GM23338 (cell line): ENCODE results near the gene EFNB3. TPM values are rescaled to one million over a fixed set of nuclear protein-coding genes. Genes with fewer than 3 reads are reported as not detected.

ENCODE experiments used
- ATAC-seq: fragments of 200-7000 bp; cut with Tn5 transposase; 3 replicates; pipeline ENCODE4 v1.9.1; 2020
- DNase-seq: peaks from one replicate; pipeline ENCODE4 v3.0.0-alpha.2; 2015; ENCODE audit warnings: low spot score
- H2AFZ ChIP-seq: fragments of 200-600 bp; sonication (generic); 2 replicates; pipeline ENCODE4 v1.8.0; 2016; ENCODE audit warnings: antibody characterized with exemption, mild to moderate bottlenecking, moderate library complexity
- H3F3A ChIP-seq: fragments of 200-600 bp; sonication (generic); replicated peaks from 2 replicates; pipeline ENCODE4 v1.8.0; 2017; ENCODE audit warnings: antibody characterized with exemption, mixed run types, low read depth
- H3K27ac ChIP-seq: fragments of 200-600 bp; sonication (generic); 2 replicates; pipeline ENCODE4 v1.6.1; 2016; ENCODE audit warnings: low read depth
- H3K27me3 ChIP-seq: fragments of 200-600 bp; sonication (generic); 2 replicates; pipeline ENCODE4 v1.8.0; 2016; ENCODE audit warnings: mild to moderate bottlenecking, mixed run types, moderate library complexity; ENCODE audit not compliant: insufficient read depth
- H3K36me3 ChIP-seq: fragments of 200-600 bp; sonication (generic); 2 replicates; pipeline ENCODE4 v1.8.0; 2016; ENCODE audit warnings: mild to moderate bottlenecking; ENCODE audit not compliant: insufficient read depth
- H3K4me1 ChIP-seq: fragments of 200-600 bp; sonication (generic); 2 replicates; pipeline ENCODE4 v1.8.0; 2016; ENCODE audit warnings: mild to moderate bottlenecking, moderate library complexity; ENCODE audit not compliant: insufficient read depth
- H3K4me2 ChIP-seq: fragments of 200-600 bp; sonication (generic); 2 replicates; pipeline ENCODE4 v1.7.1; 2017; ENCODE audit warnings: mixed run types
- H3K4me3 ChIP-seq: fragments of 200-600 bp; sonication (generic); 2 replicates; pipeline ENCODE4 v1.6.1; 2016; ENCODE audit warnings: mixed run types
- H3K79me2 ChIP-seq: fragments of 200-600 bp; sonication (generic); replicated peaks from 2 replicates; pipeline ENCODE4 v1.8.0; 2017; ENCODE audit warnings: mild to moderate bottlenecking; ENCODE audit not compliant: insufficient read depth
- H3K9me2 ChIP-seq: fragments of 200-600 bp; sonication (generic); 2 replicates; pipeline ENCODE4 v1.8.0; 2017; ENCODE audit not compliant: insufficient read depth
- H4K20me1 ChIP-seq: fragments of 200-600 bp; sonication (generic); replicated peaks from 2 replicates; pipeline ENCODE4 v1.8.0; 2017; ENCODE audit warnings: mild to moderate bottlenecking; ENCODE audit not compliant: insufficient read depth
- H3K27ac Mint-ChIP-seq: 2 replicates; pipeline ENCODE4 v1.8.0; 2020; ENCODE audit warnings: inconsistent platforms, mild to moderate bottlenecking, moderate library complexity, mixed read lengths
- H3K27me3 Mint-ChIP-seq: 3 replicates; pipeline ENCODE4 v1.8.0; 2022; ENCODE audit warnings: low read depth, mild to moderate bottlenecking, moderate library complexity, mixed read lengths, inconsistent platforms; ENCODE audit not compliant: insufficient read depth, poor library complexity
- H3K36me3 Mint-ChIP-seq: 3 replicates; pipeline ENCODE4 v1.8.0; 2021; ENCODE audit warnings: low read depth, mild to moderate bottlenecking, inconsistent platforms, moderate library complexity, mixed read lengths
- H3K4me1 Mint-ChIP-seq: 3 replicates; pipeline ENCODE4 v1.8.0; 2020; ENCODE audit warnings: mild to moderate bottlenecking, inconsistent platforms, mixed read lengths
- H3K4me3 Mint-ChIP-seq: 3 replicates; pipeline ENCODE4 v1.8.0; 2021; ENCODE audit warnings: moderate library complexity, mild to moderate bottlenecking, inconsistent platforms, mixed read lengths
- H3K9me3 Mint-ChIP-seq: 3 replicates; pipeline ENCODE4 v1.8.0; 2020; ENCODE audit warnings: moderate library complexity, mild to moderate bottlenecking, inconsistent platforms, mixed read lengths
- CREB1 ChIP-seq: fragments of 250-450 bp; sonication (Bioruptor Pico); IDR thresholded peaks from 2 replicates; pipeline ENCODE4 v1.5.0; 2020; ENCODE audit warnings: low read depth, mild to moderate bottlenecking, moderate library complexity
- POLR2AphosphoS5 ChIP-seq: IDR thresholded peaks from 2 replicates; pipeline ENCODE4 v1.6.1; 2016; ENCODE audit warnings: antibody characterized with exemption, low read depth
- ZNF331 ChIP-seq: fragments of 250-450 bp; sonication (Bioruptor Pico); IDR thresholded peaks from 2 replicates; pipeline ENCODE4 v1.5.0; 2020; ENCODE audit warnings: low read depth, mild to moderate bottlenecking, moderate library complexity
- polyA plus RNA-seq: library from polyadenylated mRNA; unstranded; fragments of >200 nt; fragmentation: Nextera tagmentation; extraction: Ambion mirVana; gene quantifications from 2 replicates; pipeline ENCODE4 v1.2.1, GENCODE V29; 2016
- total RNA-seq: library from RNA; depleted of rRNA; stranded (reverse); fragments of >200 nt; shearing (Covaris generic); gene quantifications from 2 replicates; pipeline ENCODE4 v1.2.3, GENCODE V29; 2014
- TF ChIP-seq, protein P1 (sequence below): IDR thresholded peaks from 2 replicates; pipeline ENCODE4 v1.6.1; 2016; ENCODE audit warnings: antibody characterized with exemption

EFNB3 gene
- total and polyA plus RNA-seq, 2 experiments from 2014 or later = 4.2 to 11.5 TPM

DNA sequence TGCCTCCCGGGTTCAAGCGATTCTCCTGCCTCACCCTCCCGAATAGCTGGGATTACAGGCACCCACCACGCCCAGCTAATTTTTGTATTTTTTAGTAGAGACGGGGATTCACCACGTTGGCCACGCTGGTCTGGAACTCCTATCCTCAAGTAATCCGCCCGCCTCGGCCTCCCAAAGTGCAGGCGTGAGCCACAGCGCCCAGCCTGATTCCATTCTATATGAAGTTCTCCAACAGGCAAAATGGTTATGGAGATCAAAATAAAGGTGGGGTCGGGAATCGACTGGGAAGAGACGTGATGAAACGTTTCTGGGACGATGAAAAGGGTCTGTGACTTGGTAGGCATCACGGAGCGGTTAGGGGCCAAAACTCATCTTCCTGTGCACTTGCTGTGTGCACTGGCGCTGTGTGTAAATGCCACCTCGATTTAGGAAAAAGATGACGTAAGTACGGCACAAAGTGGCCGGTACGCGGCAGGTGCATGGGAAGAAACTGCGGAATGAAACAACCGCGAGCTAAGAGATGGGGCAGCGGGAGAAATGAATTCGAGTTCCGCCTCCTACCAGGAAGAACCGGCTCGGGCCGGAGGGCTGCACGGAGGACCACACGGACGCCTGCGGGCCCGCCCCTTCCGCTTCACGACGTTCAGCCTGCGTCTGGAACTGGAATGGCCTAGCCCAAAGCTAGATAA is 19.3 kb upstream of the EFNB3 start:
- no peaks in the 10 kb centered on the region for H3K9me2 ChIP-seq
- Mint-ChIP-seq H3K4me3 (peak overlapping the region; percentile 96), H3K27ac (peak overlapping the region; percentile 100), H3K27me3 (peaks cover 36% of the 10 kb centered on the region), H3K36me3 (peaks cover 48% of the 10 kb centered on the region), H3K4me1 (peaks cover 31% of the 10 kb centered on the region), H3K9me3 (no peaks in the 10 kb centered on the region; the same call in 2 of the 3 replicates)
- TF ChIP-seq POLR2AphosphoS5 = peak; percentile 63
- TF ChIP-seq ZNF331 (CRISPR knock-in tag) = no peak
- peak; percentile 31; the same call in 1 of the 2 replicates for TF ChIP-seq CREB1 (CRISPR knock-in tag)
- TF ChIP-seq, protein P1, sequence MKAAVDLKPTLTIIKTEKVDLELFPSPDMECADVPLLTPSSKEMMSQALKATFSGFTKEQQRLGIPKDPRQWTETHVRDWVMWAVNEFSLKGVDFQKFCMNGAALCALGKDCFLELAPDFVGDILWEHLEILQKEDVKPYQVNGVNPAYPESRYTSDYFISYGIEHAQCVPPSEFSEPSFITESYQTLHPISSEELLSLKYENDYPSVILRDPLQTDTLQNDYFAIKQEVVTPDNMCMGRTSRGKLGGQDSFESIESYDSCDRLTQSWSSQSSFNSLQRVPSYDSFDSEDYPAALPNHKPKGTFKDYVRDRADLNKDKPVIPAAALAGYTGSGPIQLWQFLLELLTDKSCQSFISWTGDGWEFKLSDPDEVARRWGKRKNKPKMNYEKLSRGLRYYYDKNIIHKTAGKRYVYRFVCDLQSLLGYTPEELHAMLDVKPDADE = 0 out of 2 replicates have a peak, but pooled peaks have one; percentile 29
- peaks cover 22% of the 10 kb centered on the region for H3K4me1 ChIP-seq
- ATAC-seq (peak; percentile 57), DNase-seq (peak; percentile 98)
- H3K27ac ChIP-seq = peak overlapping the region; percentile 99
- peak overlapping the region; percentile 90 for H3K4me2 ChIP-seq
- H3K79me2 ChIP-seq = peaks cover 76% of the 10 kb centered on the region
- no peak overlapping the region for H2AFZ ChIP-seq
- peaks cover 20% of the 10 kb centered on the region for H3F3A ChIP-seq
- H3K27me3 ChIP-seq = no peaks in the 10 kb centered on the region
- peak overlapping the region; percentile 88 for H3K4me3 ChIP-seq
- H4K20me1 ChIP-seq = peaks cover 27% of the 10 kb centered on the region
- H3K36me3 ChIP-seq = no peaks in the 10 kb centered on the region

DNA sequence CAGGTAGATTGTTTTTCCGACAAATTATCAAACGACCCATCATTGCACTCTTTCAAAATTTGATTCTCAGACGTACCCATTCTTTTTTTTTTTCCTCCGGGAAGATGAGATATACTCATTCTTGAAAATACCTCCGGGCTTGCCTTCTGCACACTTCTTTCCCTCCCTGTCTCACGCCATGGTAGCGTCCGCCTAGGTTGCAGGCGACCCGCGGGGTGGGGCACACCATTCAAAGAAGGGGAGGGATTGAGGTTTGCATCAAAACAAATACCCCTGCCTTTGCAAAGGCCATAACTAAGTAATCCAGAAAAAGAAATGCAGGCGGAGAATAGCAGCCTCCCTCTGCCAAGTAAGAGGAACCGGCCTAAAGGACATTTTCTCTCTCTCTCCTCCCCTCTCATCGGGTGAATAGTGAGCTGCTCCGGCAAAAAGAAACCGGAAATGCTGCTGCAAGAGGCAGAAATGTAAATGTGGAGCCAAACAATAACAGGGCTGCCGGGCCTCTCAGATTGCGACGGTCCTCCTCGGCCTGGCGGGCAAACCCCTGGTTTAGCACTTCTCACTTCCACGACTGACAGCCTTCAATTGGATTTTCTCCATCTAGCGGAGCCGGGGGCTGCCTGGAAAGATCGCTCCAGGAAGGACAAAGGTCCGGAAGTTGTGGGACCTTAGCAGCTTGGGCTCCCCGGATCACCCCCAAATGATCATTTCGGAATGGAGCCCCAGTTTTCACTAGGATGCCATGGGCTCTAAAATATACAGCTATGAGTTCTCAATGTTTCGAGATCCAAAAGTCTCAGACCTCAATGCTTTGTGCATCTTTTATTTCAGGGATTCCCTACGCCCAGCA is 18.6 kb upstream of the EFNB3 start:
- Histone ChIP-seq H4K20me1 (peaks cover 25% of the 10 kb centered on the region), H3K79me2 (peaks cover 69% of the 10 kb centered on the region), H3K4me1 (peaks cover 22% of the 10 kb centered on the region), H3K4me2 (peak overlapping the region; percentile 83), H3K4me3 (peak overlapping the region; percentile 88), H3K27me3 (no peaks in the 10 kb centered on the region), H3K27ac (peak overlapping the region; percentile 99), H2AFZ (no peak overlapping the region), H3K9me2 (no peaks in the 10 kb centered on the region), H3F3A (peaks cover 20% of the 10 kb centered on the region), H3K36me3 (no peaks in the 10 kb centered on the region)
- DNase-seq (peak; percentile 89), ATAC-seq (peak; percentile 35)
- H3K4me3 Mint-ChIP-seq = peak overlapping the region; percentile 96
- peaks cover 31% of the 10 kb centered on the region for H3K4me1 Mint-ChIP-seq
- no peaks in the 10 kb centered on the region; the same call in 2 of the 3 replicates for H3K9me3 Mint-ChIP-seq
- H3K27me3 Mint-ChIP-seq = peaks cover 36% of the 10 kb centered on the region
- peak; percentile 84 for TF ChIP-seq POLR2AphosphoS5
- TF ChIP-seq, protein P1 = no peak
- H3K27ac Mint-ChIP-seq = peak overlapping the region; percentile 100
- H3K36me3 Mint-ChIP-seq = peaks cover 51% of the 10 kb centered on the region
